Stomach smooth muscle (tissue), 2 donors: ENCODE measurements around the gene NKPD1.

ENCODE experiments used
- H3K27ac ChIP-seq: one replicate; pipeline ENCODE4 v1.7.0; 2013; ENCODE audit warnings: mild to moderate bottlenecking, low read length, inconsistent platforms
- H3K27me3 ChIP-seq, 2 donors: one replicate each; pipeline ENCODE4 v1.7.0; 2013; ENCODE audit warnings: low read length in 2 of 2; ENCODE audit not compliant: insufficient read depth in 2 of 2, control insufficient read depth in 1 of 2
- H3K36me3 ChIP-seq, 2 donors: one replicate each; pipeline ENCODE4 v1.7.0; 2013; ENCODE audit warnings: low read length in 2 of 2; ENCODE audit not compliant: control insufficient read depth in 2 of 2, insufficient read depth in 2 of 2
- H3K4me1 ChIP-seq: one replicate; pipeline ENCODE4 v1.7.0; 2013; ENCODE audit warnings: low read length; ENCODE audit not compliant: control insufficient read depth, insufficient read depth
- H3K4me3 ChIP-seq, 2 donors: one replicate each; pipeline ENCODE4 v1.7.0; 2013; ENCODE audit warnings: low read length in 2 of 2
- H3K9ac ChIP-seq, 2 donors: one replicate each; pipeline ENCODE4 v1.7.0; 2013; ENCODE audit warnings: low read length in 2 of 2, mild to moderate bottlenecking in 1 of 2
- H3K9me3 ChIP-seq, 2 donors: one replicate each; pipeline ENCODE4 v1.7.0; 2013; ENCODE audit warnings: low read length in 2 of 2; ENCODE audit not compliant: control insufficient read depth in 2 of 2
- donor health status: healthy.
- donor health status: Pancreatic carcinoma.

The NKPD1 gene

DNA sequence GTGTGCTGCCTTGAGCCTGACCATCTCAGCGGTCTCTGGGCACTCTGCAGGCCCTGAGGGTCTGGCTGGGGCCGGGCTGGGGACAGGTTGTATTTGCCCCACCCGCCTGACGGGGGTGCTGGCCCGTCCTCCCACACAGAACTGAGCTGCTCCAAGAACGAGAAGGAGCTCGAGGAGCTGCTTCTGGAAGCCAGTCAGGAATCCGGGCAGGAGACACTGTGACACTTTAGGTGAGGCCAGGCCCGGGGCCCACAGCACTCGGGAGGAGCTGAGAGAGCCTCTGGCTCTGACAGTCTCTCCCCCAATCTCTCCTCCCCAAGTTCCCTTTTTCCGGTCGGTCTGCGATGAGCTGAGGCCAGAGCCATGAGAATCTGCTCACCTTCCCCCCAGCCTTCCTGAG, 14.5 kb downstream of the NKPD1 start:
- peaks cover 10% of the 10 kb centered on the region in 2 donors for H3K27me3 ChIP-seq
- no peak overlapping the region for H3K27ac ChIP-seq
- H3K36me3 ChIP-seq = peaks cover 4 to 26% of the 10 kb centered on the region in 2 donors
- H3K9ac ChIP-seq = no peak overlapping the region
- no peaks in the 10 kb centered on the region for H3K4me1 ChIP-seq
- no peaks in the 10 kb centered on the region for H3K9me3 ChIP-seq
- no peak overlapping the region for H3K4me3 ChIP-seq

DNA sequence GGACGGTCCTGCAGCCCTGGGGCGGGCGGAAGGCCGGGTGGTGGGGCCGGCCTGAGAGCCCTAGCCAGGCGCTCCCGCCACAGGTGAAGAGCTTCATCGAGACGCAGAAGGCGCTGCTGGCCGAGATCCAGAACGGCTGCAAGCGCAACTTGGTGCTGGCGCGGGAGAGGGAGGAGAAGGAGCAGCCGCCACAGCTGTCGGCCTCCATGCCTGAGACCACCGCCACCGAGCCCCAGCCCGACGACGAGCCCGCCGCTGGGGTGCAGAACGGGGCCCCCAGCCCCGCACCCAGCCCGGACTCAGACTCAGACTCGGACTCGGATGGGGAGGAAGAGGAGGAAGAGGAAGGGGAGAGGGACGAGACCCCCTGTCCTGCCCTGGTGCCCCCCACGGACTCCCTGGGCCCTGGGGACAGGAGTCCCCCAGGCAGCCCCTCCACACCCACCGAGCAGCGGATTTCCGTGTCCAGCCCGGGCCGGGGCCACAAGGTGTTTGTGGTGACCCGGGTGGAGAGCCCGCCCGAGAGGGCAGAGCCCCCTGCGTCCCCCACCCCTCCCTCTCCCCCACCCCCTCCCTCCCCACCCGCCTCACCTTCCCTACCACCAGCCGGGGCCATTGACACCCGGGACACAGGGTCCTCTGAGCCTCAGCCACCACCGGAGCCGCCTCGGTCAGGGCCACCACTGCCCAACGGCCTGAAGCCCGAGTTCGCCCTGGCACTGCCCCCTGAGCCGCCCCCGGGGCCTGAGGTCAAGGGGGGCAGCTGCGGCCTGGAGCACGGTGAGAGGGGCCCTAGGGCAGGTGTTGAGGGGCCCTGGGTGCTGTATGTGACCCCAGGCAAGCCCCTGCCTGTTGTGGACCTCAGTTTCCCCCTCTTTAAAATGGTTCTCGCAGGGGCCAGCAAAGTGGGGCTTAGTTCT, 15.3 kb downstream of the NKPD1 start:
- Histone ChIP-seq H3K36me3 (peaks cover 4 to 26% of the 10 kb centered on the region in 2 donors), H3K27me3 (peaks cover 2 to 3% of the 10 kb centered on the region in 2 donors), H3K9ac (no peak overlapping the region), H3K4me1 (no peaks in the 10 kb centered on the region), H3K9me3 (no peaks in the 10 kb centered on the region), H3K4me3 (no peak overlapping the region), H3K27ac (no peak overlapping the region)

DNA sequence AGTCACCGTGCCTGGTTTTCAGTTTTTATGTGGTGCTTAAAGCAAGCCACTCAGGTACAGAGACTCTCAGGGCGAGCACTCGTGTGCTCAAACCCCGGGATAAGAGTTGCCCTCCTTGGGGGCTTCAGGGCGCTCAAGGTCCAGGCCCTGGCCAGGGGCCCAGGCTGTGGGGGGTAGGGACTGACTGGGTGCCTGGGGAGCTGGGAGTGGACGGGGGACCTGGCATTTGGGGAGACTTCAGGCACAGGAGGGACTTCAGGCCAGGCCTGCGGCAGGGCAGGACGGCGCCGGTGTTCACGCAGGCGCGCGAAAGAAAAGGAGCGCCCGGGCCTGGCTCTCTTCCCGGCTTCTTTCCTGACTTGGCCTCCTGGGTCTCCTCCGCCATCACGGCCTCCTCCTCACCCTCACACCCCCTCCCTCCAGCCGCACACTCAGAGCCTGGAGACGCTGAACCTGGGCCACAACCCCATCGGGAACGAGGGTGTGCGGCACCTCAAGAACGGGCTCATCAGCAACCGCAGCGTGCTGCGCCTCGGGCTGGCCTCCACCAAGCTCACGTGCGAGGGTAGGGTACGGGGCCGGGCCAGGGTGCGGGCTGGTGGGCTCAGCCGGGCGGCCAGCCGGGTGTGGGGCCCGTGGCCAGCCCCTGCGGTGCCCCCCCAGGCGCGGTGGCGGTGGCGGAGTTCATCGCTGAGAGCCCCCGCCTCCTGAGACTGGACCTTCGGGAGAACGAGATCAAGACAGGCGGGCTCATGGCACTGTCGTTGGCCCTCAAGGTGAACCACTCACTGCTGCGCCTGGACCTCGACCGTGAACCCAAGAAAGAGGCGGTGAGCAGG, 16.1 kb downstream of the NKPD1 start:
- H3K4me3 ChIP-seq = no peak overlapping the region
- H3K4me1 ChIP-seq = no peaks in the 10 kb centered on the region
- no peaks in the 10 kb centered on the region for H3K27me3 ChIP-seq
- H3K27ac ChIP-seq = no peak overlapping the region
- H3K36me3 ChIP-seq = peaks cover 4 to 26% of the 10 kb centered on the region in 2 donors
- H3K9me3 ChIP-seq = no peaks in the 10 kb centered on the region
- no peak overlapping the region for H3K9ac ChIP-seq

DNA sequence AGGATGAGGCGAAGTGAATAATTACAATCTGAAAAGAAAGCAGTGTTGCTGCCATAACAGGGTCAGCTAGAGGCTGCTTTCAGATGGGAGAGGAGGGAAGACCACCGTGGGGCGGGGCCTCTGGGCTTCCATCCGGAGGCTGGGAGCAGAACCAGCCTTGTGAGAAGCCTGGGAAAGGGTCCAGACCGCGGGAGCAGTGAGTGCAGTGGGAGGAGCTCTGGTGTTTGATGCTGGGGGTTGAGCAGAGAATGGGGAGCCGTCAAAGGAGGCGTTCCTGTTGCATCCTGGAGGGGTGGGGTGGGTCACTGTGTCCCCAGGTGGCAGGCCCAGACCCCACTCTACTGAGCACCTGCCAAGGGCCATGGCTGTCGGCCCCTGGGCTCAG, 18.1 kb downstream of the NKPD1 start:
- Histone ChIP-seq H3K4me1 (peaks cover 2% of the 10 kb centered on the region), H3K27me3 (no peaks in the 10 kb centered on the region), H3K9me3 (no peaks in the 10 kb centered on the region), H3K4me3 (no peak overlapping the region), H3K27ac (no peak overlapping the region), H3K36me3 (peaks cover 4 to 26% of the 10 kb centered on the region in 2 donors), H3K9ac (no peak overlapping the region)

DNA sequence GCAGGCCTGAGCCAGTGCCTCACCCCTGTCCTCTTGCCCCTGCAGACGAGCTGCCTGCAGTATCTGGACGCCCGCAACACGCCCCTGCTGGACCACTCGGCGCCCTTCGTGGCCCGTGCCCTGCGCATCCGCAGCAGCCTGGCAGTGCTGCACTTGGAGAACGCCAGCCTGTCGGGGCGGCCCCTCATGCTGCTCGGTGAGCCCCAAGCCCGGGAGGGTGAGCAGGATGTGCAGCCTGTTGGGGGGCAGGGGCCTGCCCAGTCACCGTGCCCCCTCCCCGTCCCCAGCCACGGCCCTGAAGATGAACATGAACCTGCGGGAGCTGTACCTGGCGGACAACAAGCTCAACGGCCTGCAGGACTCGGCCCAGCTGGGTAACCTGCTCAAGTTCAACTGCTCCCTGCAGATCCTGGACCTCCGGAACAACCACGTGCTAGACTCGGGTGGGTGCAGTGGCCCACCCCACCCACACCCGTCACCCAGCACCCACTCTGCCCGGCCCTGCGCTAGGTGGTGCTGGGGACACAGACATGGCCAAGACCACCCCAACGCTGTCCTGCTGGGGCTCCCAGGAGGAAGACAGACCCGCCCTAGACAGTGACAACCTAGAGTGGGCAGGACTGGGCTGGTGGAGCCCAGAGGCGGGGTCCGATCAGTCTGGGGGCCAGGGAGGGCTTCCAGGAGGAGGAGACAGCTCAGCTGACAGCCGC, 18.6 kb downstream of the NKPD1 start:
- Histone ChIP-seq H3K27ac (no peak overlapping the region), H3K4me1 (peaks cover 6% of the 10 kb centered on the region), H3K36me3 (peaks cover 4 to 25% of the 10 kb centered on the region in 2 donors), H3K4me3 (no peak overlapping the region), H3K27me3 (no peaks in the 10 kb centered on the region), H3K9ac (no peak overlapping the region), H3K9me3 (no peaks in the 10 kb centered on the region)

DNA sequence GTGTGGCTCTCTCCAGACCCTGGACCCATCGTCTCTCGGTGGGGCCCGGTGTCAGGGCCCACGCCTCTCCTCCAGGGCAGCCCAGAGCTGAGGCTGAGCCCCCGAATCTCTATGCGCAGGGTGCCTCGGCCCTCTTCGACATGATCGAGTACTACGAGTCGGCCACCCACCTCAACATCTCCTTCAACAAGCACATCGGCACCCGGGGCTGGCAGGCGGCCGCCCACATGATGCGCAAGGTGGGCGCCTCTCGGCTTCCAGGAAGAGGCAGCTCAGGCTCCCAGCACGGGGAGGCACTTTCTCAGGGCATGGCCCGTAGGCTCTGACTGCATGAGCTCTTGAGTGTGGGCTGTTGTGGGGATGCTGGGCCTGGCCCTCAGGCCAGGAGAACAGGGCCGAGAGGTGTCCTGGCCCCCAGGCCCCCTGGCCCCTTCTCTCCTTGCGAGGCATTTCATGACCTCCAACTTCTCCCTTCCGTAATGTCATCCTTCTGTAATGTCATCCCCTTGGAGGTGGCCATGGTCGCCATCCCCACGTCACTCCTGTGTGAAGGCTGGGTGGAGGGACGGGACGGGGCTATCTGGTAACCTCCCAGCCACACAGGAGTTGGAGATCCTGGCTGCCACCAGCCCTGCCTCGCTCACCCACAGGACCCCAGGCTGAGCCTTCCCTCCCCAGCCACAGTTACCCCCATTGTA, 19.4 kb downstream of the NKPD1 start:
- Histone ChIP-seq H3K9me3 (no peaks in the 10 kb centered on the region), H3K4me1 (peaks cover 14% of the 10 kb centered on the region), H3K4me3 (no peak overlapping the region), H3K36me3 (peaks cover 4 to 24% of the 10 kb centered on the region in 2 donors), H3K27ac (no peak overlapping the region), H3K27me3 (no peaks in the 10 kb centered on the region), H3K9ac (no peak overlapping the region)

DNA sequence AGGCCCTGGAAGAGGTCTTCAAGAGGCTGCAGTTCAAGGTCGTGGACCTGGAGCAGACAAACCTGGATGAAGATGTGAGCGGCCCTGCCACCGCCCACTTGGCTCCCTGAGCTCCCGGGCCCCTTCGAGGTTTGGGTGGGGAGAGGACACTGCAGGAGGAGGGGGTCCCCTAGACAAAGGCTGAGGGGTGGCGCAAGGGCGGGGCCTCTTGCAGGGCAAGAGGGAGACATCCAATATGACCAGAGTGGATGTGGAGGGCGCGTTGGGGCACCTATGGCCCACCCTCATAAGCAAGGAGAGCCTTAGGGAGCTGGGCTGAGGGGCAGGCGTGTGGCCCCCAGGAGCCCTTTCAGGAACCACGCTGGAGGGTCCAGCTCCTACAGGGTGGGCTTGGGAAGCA, 20.2 kb downstream of the NKPD1 start:
- Histone ChIP-seq H3K4me3 (no peak overlapping the region), H3K27me3 (no peaks in the 10 kb centered on the region), H3K9me3 (no peaks in the 10 kb centered on the region), H3K36me3 (peaks cover 4 to 24% of the 10 kb centered on the region in 2 donors), H3K4me1 (peaks cover 16% of the 10 kb centered on the region), H3K27ac (no peak overlapping the region), H3K9ac (no peak overlapping the region)

DNA sequence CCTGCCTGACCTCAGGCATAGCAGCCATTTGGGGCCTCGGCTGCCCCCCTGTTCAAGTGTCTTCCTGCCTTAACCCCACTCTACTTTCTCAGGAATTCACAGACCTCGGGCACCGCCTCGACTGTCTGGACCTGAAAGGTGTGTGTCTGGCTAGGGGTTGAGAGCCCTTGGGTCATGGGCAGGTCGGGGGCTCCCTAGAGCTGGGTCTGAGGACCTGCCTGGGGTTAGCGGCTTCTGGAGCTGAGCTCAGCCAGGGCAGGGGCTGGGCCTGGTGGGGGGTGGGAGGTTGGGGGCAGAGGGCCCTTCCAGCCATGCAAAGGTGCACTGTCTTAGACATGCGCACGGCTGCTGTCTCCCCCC, 20.7 kb downstream of the NKPD1 start:
- peaks cover 4 to 24% of the 10 kb centered on the region in 2 donors for H3K36me3 ChIP-seq
- peaks cover 16% of the 10 kb centered on the region for H3K4me1 ChIP-seq
- no peak overlapping the region for H3K4me3 ChIP-seq
- H3K27ac ChIP-seq = no peak overlapping the region
- no peaks in the 10 kb centered on the region for H3K27me3 ChIP-seq
- no peaks in the 10 kb centered on the region for H3K9me3 ChIP-seq
- H3K9ac ChIP-seq = no peak overlapping the region

DNA sequence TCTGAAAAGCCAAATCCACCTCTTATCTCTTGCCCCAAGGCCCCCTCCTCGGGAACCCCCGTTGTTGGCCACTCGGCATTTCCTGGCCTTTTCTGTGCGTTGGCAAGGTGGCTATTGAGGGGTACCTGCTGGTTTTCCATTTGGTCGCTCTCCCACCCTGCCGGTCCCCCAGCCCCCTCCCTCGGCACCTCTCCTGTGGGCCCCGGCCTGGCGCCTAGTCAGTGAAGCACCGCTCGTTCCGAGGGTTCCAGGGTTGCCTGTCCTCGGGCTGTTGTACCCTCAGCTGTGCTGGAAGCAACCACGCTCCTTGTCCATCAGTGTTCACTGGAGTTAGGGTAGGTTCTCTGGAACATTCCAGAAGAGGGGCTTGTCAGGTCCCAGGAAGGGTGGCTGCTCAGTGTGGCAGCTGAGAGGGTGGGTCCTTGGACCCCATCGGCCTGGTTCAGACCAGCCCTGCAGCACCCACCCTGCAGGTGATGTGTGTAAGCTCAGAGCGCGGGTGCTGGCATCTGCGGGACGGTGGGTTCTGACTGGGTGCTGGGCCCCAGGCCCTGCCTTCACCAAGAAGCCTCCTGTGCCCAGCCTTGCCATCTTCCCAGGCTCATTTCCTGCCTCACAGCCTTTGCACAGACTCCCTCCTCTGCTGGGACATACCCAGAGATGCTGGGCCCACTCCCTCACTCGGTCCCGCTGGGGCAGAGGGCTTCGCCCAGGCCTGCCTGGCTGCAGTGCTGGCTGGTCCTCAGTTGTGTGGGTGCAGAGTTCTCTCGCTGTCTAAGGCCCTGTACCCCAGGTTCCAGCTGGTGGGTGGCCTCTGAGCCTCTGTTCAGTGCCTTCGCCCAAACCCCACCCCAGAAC, 21.3 kb downstream of the NKPD1 start:
- Histone ChIP-seq H3K27ac (no peak overlapping the region), H3K9ac (no peak overlapping the region), H3K9me3 (no peaks in the 10 kb centered on the region), H3K27me3 (no peaks in the 10 kb centered on the region), H3K4me3 (no peak overlapping the region), H3K36me3 (peaks cover 4 to 19% of the 10 kb centered on the region in 2 donors), H3K4me1 (peaks cover 16% of the 10 kb centered on the region)
